HG03139 (cell line): ENCODE results near the gene ZBTB1.

Experiments
- ATAC-seq: cut with Tn5 transposase; IDR thresholded peaks from one replicate; pipeline ENCODE4 v1.9.1; 2021; ENCODE audit not compliant: unreplicated experiment

The ZBTB1 gene

GRCh38 chr14:64504310-64504896 is at the start of gene ZBTB1:
TSS of gene ZBTB1 (plus strand) at chr14:64504770. CDS start at chr14:64521505, 16,735 bp downstream.
- peak; percentile 21 for ATAC-seq

- ATAC-seq: no peak
Measured at GRCh38 chr14:64459405-64460136, 45.0 kb upstream of the ZBTB1 start.

- no peak for ATAC-seq
Measured at GRCh38 chr14:64461221-64461620, 43.3 kb upstream of the ZBTB1 start.

GRCh38 chr14:64463195-64463594 is 41.4 kb upstream of the ZBTB1 start:
- no peak for ATAC-seq

- no peak for ATAC-seq
Measured at GRCh38 chr14:64463873-64464272, 40.7 kb upstream of the ZBTB1 start.

- ATAC-seq: no peak
Measured at GRCh38 chr14:64464651-64465050, 39.9 kb upstream of the ZBTB1 start.

- no peak for ATAC-seq
Measured at GRCh38 chr14:64465191-64465822, 39.3 kb upstream of the ZBTB1 start, which contains the start of gene AKAP5. TSS of gene AKAP5 (plus strand) at chr14:64465499. CDS start at chr14:64468395, 2,896 bp downstream.

GRCh38 chr14:64465831-64466554 is 38.6 kb upstream of the ZBTB1 start:
- ATAC-seq: no peak

GRCh38 chr14:64467101-64467500 is 37.5 kb upstream of the ZBTB1 start:
- ATAC-seq: no peak

GRCh38 chr14:64467566-64467965 is 37.0 kb upstream of the ZBTB1 start:
- ATAC-seq: no peak

GRCh38 chr14:64468451-64468850 is 36.1 kb upstream of the ZBTB1 start:
- no peak for ATAC-seq

GRCh38 chr14:64474041-64474440 is 30.5 kb upstream of the ZBTB1 start:
- no peak for ATAC-seq

- no peak for ATAC-seq
Measured at GRCh38 chr14:64474698-64475097, 29.9 kb upstream of the ZBTB1 start.

- no peak for ATAC-seq
Measured at GRCh38 chr14:64475585-64476273, 28.8 kb upstream of the ZBTB1 start.

- no peak for ATAC-seq
Measured at GRCh38 chr14:64476438-64476837, 28.1 kb upstream of the ZBTB1 start.

GRCh38 chr14:64478634-64479250 is 25.8 kb upstream of the ZBTB1 start:
- ATAC-seq: no peak

GRCh38 chr14:64488590-64489099 is 15.9 kb upstream of the ZBTB1 start:
- no peak for ATAC-seq

- ATAC-seq: no peak
Measured at GRCh38 chr14:64491637-64492036, 12.9 kb upstream of the ZBTB1 start.

GRCh38 chr14:64493455-64493854 is 11.1 kb upstream of the ZBTB1 start:
- ATAC-seq: no peak

- ATAC-seq: no peak
Measured at GRCh38 chr14:64495252-64495651, 9.3 kb upstream of the ZBTB1 start.
